GM19023 (cell line): ENCODE measurements around the gene CALHM2.
"Not testable (repeated sequence)": the region's sequence is repeated elsewhere in the genome, so short reads cannot be mapped to it uniquely, and the experiment has no call there.

ENCODE experiments used
- ATAC-seq: cut with Tn5 transposase; IDR thresholded peaks from one replicate; pipeline ENCODE4 v1.9.1; 2021; ENCODE audit warnings: mild to moderate bottlenecking, moderate library complexity; ENCODE audit not compliant: unreplicated experiment

CALHM2 gene, protein sequence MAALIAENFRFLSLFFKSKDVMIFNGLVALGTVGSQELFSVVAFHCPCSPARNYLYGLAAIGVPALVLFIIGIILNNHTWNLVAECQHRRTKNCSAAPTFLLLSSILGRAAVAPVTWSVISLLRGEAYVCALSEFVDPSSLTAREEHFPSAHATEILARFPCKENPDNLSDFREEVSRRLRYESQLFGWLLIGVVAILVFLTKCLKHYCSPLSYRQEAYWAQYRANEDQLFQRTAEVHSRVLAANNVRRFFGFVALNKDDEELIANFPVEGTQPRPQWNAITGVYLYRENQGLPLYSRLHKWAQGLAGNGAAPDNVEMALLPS

DNA sequence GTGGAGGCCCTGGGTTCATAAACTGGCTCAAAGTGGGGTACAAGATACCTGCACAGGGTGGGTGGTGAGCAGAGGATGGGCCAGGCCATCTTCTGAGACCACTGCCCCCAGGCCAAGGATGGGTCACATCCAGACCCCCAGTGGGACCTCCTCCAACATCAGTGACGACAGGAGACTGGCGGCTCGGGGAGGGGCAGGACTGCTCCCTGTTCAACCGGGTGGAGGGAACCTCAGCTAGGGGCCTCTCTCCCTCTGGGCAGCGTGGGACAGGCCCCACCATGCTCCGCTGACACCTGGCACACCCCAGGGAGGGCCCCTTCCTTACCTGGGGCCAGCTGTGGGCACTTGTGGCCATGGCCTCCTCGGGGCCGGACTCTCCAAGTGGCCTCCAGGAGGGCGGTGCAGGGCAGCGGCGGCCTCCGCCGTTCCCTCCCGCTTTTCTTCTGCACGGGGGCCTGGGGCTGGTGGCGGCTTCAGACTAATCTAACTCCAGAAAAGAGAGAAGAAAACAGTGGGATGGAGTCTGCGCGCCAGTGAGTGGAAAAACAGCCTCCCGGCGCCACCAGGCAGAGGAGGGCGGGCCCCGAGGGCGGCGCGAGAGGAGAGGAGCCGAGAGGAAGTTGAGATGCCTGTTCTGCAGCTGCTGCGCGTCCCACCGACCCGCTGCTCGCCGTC is at the start of gene CALHM2:
Gene CALHM2 (minus strand): TSS at position 540 of the 675 bp plus-strand sequence. CDS start 2,429 bp downstream, outside the sequence.
- peak; percentile 63 for ATAC-seq

DNA sequence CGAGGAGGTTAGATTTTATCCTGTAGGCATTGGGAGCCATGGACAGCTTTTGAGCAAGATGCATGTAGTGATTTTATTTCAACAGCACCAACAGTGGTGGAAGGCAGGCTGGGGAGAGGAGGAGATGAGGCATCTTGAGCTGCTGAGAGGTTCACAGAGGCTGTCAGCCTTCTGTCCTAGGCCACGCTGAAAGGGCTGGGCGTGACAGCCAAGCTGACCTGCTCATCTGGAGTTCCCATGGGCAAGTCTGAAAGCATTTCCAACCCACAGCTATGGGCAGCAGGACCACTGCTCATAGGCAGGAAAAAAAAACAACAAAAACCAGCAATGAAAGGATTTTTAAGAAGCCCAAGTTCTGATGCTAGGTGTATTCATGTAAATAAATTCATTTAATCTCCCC is 49.0 kb upstream of the CALHM2 start:
- ATAC-seq, result no peak

DNA sequence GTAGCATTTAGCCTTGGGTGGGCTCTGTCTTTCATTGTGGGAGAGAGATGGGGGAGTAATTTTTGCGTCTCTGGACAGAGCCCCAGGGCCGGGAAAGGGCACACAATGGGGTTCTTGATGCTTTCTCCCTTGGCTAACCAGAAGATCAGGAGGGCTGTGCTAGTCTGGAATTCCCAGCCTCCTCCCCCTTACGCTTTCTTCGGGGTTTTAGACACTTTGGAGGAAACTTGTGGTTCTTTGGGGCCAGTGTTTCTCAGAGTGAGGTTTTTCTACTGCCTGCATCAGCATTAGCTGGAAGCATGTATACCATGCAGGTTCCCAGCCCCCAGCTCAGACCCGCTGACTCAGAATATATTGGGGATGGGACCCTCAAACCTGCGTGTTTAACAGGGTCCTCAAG is 48.3 kb upstream of the CALHM2 start:
- ATAC-seq, result no peak

DNA sequence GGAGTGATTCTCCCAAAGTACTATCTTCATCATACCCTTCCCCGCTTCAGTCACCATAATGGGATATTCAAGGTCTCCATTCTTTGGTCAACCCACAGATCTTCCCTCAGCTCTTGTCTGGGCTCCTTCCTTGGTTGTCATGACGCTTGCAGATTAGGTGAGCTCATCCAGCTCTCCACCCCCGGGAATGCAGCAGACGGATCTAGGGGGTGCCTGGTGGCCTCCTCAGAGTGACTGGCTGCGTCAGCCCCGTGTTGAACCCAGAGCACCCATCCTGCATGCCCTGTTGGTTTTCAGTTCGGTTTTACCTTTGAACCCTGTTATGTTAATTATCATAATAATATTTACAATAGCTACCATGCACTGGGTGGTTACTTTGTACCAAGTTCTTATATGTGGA is 47.7 kb upstream of the CALHM2 start:
- no peak for ATAC-seq

DNA sequence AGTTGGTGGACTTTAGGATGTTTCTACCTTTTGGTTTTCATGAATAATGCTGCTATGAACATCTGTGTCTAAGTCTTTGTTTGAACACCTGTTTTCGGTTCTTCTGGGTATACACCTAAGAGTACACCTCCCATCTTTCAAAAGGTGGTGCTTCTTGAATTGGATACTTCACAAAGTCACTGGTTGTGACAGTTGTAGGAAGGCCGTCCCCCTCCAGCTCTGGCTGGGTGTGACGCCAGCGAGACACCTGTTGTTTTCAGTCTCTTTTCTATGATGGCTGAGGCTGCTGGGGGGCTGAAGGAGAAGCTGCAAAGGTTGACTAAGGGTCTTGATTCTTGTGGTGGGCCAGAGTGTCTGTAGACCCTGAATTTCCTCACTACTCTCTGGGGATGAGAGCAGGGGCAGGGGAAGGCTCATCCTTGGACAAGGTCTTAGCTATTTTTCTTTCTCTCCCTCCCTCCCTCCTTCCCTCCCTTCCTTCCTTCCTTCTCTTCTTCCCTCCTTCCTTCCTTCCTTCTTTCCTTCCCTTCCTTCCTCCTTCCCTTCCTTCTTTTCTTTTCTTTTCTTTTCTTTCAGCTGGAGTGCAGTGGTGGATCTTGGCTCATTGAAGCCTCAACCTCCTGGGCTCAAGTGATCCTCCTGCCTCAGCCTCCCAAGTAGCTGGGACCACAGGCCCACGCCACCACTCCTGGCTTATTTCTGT is 46.9 kb upstream of the CALHM2 start:
- ATAC-seq, result no peak

DNA sequence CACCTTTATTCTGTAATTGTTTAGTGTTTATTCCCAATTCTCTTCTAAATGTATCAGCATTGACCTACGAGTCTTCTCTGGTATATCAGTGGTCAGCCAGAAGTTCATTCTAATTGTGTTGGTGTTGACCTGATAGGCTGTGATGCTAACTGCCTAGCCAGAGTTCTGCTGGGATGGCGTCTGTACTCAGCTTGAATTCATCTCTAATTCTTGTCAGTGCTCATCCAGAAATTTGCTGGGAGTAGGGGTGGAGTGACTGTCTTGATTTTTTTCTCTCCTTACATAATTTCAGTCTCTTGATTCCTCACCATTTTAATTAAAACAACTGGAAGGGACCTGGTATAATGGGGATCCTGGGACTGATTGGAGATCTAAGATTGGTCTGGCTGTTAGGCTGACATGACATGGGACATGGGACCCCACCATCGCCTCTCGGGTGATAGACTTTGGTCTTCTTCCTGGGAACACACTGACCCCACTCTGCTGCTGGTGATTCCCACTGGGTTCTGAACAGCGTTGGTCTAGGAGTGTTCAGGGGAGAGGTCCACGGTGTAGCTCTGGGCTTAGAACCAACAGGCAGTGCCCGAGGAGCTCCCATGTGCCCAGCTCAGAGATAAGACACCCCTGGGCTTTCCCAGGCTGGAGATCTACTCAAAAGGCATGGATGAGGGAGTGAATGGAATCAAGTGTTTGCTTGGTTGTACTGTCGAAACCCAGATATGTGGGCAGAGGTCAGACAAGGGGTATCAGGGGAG is 45.2 kb upstream of the CALHM2 start:
- ATAC-seq, result no peak

DNA sequence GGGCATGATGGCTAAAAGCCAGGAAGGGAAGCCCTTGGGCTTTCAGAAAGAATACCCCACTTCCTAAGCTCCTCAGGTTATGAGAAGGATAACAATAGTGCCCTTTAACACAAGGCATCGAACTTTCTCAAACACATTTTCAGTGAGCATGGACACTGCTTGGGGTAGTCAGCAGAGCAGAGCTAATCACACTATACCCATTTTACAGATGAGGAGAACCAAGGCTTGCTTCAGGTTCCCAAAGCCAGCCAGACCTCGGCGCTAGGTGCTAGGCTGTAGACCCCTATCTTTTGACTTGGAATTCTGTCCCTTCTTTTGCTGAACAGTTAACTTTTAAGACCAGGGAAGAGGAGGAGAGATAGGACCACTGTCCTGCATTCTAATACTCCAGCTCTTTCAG is 43.2 kb upstream of the CALHM2 start:
- ATAC-seq, result no peak

DNA sequence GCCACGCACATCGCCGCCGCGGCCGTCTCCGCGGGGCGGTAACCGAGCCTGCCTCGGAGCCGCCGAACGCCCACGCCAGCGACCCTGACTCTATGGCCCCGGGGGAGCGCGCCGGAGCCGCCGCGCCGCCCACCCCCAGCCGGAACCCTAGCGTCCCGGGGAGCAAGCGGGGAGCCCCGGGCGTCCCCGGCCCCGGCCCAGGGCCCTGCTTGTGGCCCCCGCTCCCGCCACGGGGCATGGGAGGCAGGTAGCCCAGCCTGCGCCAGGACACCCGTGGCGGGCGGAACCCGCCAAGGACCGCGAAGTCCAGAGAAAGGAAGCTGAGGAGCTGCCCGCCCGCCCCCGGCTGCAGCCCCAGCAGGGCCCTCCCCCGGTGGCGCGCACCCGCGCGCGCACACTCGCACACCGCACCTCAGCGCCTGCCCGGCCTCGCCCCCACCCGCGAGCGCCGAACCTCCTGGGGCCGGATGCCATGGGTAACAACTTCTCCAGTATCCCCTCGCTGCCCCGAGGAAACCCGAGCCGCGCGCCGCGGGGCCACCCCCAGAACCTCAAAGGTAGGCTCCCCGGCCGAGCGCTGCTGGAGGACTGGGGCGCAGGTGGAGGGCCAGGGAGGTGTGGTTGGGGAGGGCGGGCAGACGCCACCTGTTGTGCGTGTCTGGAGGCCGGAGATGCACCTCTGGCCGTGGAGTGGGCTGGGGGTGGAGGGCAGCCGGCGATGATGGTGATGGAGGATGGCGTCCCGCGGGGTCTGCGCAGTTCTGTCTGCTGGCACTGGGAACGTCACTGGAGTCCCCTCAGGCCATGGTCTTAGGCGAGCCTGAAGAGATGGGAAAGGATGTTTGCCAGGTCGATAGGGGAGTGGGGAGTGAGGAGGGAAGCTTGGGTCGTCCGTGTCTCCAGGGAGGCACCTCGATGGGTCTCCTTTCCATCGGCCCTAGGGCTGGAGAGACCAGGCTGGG is 42.0 kb upstream of the CALHM2 start:
- ATAC-seq, result no peak

DNA sequence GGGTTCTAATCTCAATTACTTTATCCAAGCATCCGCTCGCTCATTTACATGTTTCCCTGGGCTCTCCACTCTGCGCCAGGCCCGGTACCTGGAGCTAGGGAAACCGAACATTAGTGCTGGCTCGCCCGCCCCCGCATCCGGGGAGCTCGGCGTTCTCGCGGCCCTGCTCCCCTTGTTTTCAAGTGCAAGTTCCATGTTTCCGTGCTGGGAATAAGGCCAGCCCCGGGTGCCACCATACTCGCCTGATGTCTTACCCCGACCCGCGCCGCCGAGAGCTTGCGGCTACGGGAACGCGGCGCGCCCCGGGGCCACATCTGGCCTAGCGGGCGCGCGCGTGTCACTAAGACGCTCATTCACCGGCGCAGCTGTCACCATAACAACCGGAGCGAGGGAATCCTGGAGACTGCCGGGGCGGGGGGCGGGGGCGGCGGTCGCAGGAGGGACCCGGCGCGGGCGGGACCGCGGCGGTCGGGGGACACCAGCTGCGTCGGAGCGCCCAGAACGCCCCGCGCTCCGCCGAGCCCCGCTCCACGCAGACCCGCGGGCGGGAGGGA is 41.3 kb upstream of the CALHM2 start, which contains the start of gene NEURL1:
Gene NEURL1 (plus strand): TSS at position 344 of the 554 bp plus-strand sequence. CDS start 683 bp downstream, outside the sequence.
- no peak for ATAC-seq

DNA sequence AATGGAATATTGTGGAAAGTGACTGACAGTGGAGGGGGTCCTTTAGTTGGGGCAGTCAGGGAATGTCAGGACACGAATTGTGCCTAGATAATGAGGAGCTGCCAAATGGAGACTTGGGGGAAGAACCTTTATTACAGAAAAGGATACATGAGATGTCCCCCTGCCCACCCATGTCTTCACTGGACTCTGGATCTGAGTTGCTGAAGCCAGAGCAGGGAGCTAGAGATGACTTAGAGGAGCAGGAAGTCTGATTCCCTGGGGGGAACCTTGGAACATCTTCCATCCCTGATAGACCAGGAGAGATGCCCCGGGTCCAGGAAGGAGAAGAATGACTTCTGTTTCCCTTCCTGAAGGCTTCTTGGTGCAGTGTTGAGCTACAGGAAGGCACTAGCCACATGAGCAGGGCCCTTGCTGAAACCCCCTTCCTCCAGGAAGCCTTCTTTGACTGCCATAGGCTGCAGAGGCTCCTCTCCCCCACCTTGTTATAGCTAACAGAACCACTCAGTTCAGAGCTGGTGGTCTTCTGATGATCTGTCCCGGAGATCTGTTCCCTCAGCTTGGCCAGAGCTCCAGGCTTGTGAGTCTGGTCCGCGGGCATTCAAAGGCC is 40.6 kb upstream of the CALHM2 start:
- ATAC-seq, result no peak

DNA sequence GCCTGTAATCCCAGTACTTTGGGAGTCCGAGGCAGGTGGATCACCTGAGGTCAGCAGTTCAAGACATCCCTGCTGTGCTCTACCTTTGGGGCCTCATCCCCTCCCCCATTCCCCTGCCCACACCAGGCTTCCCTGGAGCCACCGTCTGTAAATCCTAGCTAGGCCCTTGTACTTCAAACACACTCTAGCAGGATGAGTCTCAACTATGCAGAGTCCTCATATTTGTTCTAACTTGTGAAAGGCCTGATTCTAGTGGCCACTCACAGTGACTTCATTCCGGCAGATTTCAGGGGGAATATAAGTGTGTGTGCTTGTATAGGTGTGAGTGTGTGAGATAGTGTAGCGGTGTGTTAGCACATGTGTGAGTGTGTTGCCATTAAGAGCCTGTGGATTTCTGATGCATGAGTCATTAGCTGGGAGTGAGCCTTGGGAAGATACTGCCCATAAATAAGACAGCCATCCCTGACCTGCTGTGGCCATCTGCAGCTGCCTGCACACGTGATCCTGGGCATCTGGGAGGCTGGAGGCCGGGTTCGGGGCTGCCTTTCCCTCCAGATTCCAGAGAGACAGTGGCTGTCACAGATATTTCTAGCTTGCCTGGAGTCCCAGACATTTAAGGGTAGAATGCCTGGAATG is 39.7 kb upstream of the CALHM2 start:
- ATAC-seq, result no peak

DNA sequence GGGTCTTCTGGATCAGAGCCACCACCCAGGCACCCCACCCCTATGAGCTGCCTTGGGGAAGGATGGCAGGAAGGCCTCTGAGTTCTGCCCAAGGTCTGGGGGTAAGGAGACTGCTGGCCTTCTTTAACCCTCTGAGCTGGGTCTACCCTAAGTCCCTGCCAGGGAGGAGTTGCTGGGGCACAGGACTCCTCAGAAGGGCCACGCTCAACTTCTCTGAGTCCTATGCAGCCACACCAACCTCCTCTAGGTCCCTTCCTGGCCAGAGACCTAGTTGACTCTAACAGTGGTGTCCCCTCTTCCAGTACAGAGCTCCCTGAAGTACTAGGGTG is 38.8 kb upstream of the CALHM2 start:
- ATAC-seq, result no peak

DNA sequence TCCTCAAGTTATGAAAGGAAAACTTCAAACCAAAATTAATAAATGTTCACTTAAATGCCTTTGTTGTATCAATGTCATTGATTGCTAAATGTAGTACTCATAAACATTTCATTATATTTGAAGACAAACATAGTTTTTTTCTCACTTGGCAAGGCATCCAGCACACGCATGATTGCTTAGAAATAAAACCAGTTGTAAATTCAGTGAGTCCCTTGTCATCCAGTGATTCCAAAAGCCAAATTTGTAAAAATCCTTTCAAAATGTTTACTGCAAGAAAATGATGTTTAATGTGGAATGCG is 35.2 kb upstream of the CALHM2 start:
- ATAC-seq, result no peak

DNA sequence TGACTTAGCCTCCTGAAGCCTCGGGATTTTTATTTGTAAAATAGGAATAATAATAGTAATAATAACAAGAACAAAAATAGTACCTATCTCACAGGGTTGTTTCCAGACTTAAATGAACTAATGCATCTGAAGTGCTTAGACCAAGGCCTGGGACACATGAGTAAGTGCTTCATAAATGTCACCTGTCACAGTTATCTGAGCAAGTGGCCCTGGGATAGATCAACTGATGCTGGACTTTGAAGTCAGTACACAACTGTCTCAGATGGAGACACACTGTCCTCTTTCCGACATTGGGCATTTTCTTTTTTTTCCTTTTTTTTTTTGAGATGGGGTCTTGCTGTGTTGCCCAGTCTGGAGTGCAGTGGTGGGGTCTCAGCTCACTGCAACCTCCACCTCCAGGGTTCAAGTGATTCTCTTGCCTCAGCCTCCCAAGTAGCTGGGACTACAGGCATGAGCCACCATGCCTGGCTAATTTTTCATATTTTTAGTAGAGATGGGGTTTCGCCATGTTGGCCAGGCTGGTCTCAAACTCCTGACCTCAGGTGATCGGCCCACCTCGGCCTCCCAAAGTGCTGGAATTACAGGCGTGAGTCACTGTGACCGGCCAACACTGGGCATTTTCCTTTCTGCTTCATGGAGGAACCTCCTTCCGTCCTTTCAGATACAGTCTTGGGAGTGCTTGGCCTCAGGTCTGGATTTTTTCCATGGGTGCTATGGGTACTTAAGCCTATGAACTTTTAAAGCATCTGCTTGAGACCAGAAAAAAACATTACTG is 34.7 kb upstream of the CALHM2 start:
- ATAC-seq, result not testable (repeated sequence)

DNA sequence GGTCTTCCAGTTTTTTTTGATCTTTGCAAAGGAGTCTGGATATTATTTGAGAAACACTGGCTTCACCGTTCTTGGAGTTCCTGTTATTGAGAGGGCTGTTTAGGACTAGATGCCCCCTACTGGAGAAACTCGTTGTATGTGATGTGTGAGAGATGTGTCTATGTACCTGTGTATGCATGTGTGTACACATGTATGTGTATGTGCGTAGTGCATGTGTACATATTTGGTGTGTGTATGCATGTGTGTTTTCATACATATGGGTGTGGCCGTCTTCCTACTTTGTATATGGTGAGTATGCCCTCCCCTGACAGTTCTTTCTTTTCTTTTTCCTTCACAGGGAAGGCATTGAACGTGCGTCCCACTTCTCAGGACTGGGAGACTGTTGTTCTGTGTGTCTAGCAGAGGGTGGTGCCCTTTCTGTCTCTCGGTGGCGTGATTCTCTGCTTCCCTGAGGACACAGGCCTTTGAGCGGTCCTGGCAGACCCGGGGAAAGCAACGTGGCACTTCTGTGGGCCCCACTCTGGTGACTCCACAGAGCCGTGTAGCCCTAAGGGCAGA is 29.9 kb upstream of the CALHM2 start:
- ATAC-seq, result no peak

DNA sequence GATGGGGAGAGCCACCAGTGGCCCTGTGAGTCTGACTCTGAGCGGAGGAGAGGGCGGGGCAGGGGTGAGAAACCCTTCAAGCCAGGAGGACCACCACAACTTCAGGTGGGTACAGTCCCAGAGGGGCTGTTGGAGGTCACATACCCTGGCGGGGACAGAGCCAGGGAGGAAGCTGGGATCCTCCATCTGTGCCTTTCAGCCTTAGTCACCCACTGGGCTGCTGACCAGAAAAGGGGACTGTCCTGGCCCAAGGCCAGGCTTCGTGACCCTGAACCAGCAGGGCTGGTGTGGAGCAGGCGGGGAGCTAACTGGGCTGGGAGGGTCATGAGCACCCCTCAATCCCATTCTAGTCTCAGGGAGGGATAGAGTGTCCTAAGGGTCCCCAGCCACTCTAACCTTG is 28.4 kb upstream of the CALHM2 start:
- ATAC-seq, result no peak

DNA sequence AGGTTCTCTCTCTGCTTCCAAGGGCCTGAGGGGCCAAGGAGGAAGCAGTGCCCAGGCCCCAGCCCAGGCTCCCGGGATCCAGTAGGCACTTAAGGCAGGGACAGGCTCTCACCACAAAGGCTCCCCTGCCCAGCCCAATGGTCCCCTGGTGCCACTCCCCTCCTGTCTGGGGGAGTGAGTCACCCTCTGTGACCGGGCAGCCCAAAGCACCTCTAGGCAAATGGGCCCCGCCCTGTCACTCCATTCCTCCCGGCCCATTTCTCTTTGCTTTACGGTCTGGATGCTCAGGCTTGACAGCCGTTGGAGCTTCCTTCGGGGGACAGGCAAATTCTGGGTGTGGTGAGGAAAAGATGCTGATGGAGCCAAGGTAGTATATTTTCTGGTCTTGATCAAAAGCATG is 27.0 kb upstream of the CALHM2 start, which contains the start of gene CALHM3:
Gene CALHM3 (minus strand): TSS at position 106 of the 400 bp plus-strand sequence. CDS start 208 bp downstream, outside the sequence.
- no peak for ATAC-seq

DNA sequence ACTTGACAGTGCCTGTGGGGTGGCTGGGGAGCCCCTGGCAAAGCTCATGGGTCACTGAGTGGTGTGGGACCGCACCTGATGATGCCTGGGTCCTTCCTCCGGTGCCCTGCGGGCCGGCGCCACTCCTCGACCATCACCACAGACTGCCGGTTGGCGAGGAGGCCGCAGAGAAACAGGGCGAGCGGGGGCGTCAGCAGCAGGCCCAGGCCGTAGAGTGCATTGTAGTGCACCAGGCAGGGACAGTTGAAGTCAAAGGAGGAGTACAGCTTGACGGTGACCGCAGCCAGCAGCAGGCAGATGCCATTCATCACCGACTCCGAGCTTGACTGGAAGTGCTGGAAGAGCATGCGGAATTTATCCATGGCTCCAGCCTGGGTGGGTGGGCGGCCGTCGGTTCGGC is 26.5 kb upstream of the CALHM2 start:
- ATAC-seq, result no peak
